ENCODE results near the gene CSTF2.

DNA sequence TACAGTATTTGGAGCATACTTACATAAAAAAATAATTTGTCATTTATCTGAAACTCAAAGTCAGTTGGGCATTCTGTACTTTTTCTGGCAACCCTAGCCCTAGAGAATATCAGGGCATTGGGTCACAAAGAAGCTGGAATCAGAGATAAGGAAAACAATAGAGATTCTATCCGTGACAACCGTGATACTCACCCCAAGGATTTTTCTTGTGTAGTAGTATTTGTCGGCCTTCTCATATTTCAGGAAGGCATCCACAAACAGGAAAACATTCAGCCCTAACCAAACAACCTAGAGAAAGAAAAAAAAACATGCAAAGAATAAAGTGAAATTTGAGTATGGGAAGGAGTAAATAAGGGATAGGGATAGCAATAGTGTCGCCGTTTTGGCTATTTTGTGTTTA lies 50.3 kb downstream of the CSTF2 start:
- TF ChIP-seq MXI1 (IDR thresholded peaks at IDR 0.05; ENCODE audit: borderline replicate concordance, low read depth, low read length) (no peak), CTCF (conservative IDR thresholded peaks at IDR 0.05; ENCODE audit: low read depth, low read length) (no peak), POLR2A (IDR thresholded peaks at IDR 0.05; ENCODE audit: low read depth, low read length) (no peak), RCOR1 (IDR thresholded peaks at IDR 0.05; ENCODE audit: insufficient replicate concordance, low read length) (no peak), CHD1 (IDR thresholded peaks at IDR 0.05; ENCODE audit: low read depth, low read length) (no peak), FOS (IDR thresholded peaks at IDR 0.05; ENCODE audit: low read depth, low read length) (no peak), RAD21 (IDR thresholded peaks at IDR 0.05; ENCODE audit: low read length) (no peak), BHLHE40 (IDR thresholded peaks at IDR 0.05; ENCODE audit: low read depth, low read length) (no peak), RFX5 (IDR thresholded peaks at IDR 0.05; ENCODE audit: low read depth, low read length) (no peak), MAZ (IDR thresholded peaks at IDR 0.05; ENCODE audit: borderline replicate concordance, low read depth, low read length) (no peak), SMC3 (IDR thresholded peaks at IDR 0.05; ENCODE audit: low read depth, low read length) (no peak), MAFK (IDR thresholded peaks at IDR 0.05; ENCODE audit: low read depth, low read length) (no peak), NFE2L2 (IDR thresholded peaks at IDR 0.05; ENCODE audit: low read depth, low read length) (no peak)
- TF ChIP-seq, protein P1, sequence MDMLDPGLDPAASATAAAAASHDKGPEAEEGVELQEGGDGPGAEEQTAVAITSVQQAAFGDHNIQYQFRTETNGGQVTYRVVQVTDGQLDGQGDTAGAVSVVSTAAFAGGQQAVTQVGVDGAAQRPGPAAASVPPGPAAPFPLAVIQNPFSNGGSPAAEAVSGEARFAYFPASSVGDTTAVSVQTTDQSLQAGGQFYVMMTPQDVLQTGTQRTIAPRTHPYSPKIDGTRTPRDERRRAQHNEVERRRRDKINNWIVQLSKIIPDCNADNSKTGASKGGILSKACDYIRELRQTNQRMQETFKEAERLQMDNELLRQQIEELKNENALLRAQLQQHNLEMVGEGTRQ (IDR thresholded peaks at IDR 0.05; ENCODE audit: low read depth, low read length) = no peak
